ENCODE measurements around the gene NDUFAF3. TPM values are rescaled to one million over a fixed set of nuclear protein-coding genes. Genes with fewer than 3 reads are reported as not detected.

The NDUFAF3 gene
- polyA plus RNA-seq, 1 of the 3 experiments (the other 2 are of a cell fraction) = 104 TPM

GRCh38 chr3:49021213-49021812, 608 bp upstream of the NDUFAF3 start (continued):
- TF ChIP-seq IRF3 (IDR thresholded peaks at IDR 0.05; ENCODE audit: low read depth, low read length) (0 out of 2 replicates have a peak, but pooled peaks have one; percentile 7), RFX5 (IDR thresholded peaks at IDR 0.05; ENCODE audit: low read length) (peak; percentile 56; the same call in 1 of the 2 replicates), SMC3 (IDR thresholded peaks at IDR 0.05; ENCODE audit: low read depth, low read length) (no peak), FOXM1 (IDR thresholded peaks at IDR 0.05; ENCODE audit: low read depth) (0 out of 2 replicates have a peak, but pooled peaks have one; percentile 12), RCOR1 (IDR thresholded peaks at IDR 0.05; ENCODE audit: low read length) (no peak), RAD21 (IDR thresholded peaks at IDR 0.05; ENCODE audit: low read length) (no peak), GABPA (IDR thresholded peaks at IDR 0.05; ENCODE audit: low read depth) (peak; percentile 10; the same call in 1 of the 2 replicates), PBX3 (IDR thresholded peaks at IDR 0.05) (0 out of 2 replicates have a peak, but pooled peaks have one; percentile 6), CHD2 (IDR thresholded peaks at IDR 0.05; ENCODE audit: low read length, partially characterized antibody) (peak; percentile 71), REST (IDR thresholded peaks at IDR 0.05; ENCODE audit: low read depth, low read length) (peak; percentile 68; the same call in 1 of the 2 replicates), FOSL2 (IDR thresholded peaks at IDR 0.05; ENCODE audit: borderline replicate concordance, low read depth) (no peak), EP300 (IDR thresholded peaks at IDR 0.05; ENCODE audit: borderline replicate concordance in 1 of 2, low read depth in 1 of 2, low read length in 1 of 2) (no peak), TCF12 (IDR thresholded peaks at IDR 0.05) (no peak; the same call in 1 of the 2 replicates), SIN3A (IDR thresholded peaks at IDR 0.05; ENCODE audit: borderline replicate concordance, low read depth, low read length) (peak; percentile 88)
- TF ChIP-seq, protein P1, sequence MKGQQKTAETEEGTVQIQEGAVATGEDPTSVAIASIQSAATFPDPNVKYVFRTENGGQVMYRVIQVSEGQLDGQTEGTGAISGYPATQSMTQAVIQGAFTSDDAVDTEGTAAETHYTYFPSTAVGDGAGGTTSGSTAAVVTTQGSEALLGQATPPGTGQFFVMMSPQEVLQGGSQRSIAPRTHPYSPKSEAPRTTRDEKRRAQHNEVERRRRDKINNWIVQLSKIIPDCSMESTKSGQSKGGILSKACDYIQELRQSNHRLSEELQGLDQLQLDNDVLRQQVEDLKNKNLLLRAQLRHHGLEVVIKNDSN (IDR thresholded peaks at IDR 0.05; ENCODE audit: borderline replicate concordance, low read depth) = no peak
- TF ChIP-seq, protein P2, sequence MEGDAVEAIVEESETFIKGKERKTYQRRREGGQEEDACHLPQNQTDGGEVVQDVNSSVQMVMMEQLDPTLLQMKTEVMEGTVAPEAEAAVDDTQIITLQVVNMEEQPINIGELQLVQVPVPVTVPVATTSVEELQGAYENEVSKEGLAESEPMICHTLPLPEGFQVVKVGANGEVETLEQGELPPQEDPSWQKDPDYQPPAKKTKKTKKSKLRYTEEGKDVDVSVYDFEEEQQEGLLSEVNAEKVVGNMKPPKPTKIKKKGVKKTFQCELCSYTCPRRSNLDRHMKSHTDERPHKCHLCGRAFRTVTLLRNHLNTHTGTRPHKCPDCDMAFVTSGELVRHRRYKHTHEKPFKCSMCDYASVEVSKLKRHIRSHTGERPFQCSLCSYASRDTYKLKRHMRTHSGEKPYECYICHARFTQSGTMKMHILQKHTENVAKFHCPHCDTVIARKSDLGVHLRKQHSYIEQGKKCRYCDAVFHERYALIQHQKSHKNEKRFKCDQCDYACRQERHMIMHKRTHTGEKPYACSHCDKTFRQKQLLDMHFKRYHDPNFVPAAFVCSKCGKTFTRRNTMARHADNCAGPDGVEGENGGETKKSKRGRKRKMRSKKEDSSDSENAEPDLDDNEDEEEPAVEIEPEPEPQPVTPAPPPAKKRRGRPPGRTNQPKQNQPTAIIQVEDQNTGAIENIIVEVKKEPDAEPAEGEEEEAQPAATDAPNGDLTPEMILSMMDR (IDR thresholded peaks at IDR 0.05) = no peak

Measured in SK-N-SH (cell line).